NCI-H524 (cell line): ENCODE measurements around the gene C2orf69.

ENCODE experiments used
- DNase-seq, 2 experiments: peaks; one replicate each; lab custom pipeline; 2025; lab: John Stamatoyannopoulos, UW

The C2orf69 gene

DNA sequence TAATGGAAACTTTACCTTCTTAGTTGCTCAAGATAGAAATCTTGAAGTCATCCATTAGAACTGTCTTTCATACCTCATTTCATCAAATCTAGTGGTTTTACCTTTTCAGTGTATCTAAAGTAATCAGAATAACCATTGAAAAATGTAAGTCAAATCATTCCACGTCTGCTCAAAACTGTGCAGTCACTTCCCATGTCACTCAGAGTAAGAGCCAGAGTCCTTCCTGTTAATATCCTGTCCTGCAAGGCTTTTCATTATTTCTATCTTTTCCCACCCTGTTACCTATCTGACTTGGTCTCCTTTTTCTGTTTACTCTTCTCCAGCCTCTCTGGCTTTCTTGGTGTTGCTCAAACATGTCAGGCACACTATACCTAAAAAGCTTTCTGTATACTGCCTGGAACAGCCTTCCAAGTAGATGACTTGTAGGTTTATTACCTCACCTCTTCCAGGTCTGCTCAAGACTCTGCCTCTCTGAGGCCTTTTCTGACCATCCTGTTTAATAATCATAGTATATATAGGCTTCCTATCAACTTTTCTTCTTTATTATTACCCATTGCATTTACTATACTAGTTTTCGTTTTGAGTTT lies 3.4 kb downstream of the C2orf69 start:
- no peak for DNase-seq

DNA sequence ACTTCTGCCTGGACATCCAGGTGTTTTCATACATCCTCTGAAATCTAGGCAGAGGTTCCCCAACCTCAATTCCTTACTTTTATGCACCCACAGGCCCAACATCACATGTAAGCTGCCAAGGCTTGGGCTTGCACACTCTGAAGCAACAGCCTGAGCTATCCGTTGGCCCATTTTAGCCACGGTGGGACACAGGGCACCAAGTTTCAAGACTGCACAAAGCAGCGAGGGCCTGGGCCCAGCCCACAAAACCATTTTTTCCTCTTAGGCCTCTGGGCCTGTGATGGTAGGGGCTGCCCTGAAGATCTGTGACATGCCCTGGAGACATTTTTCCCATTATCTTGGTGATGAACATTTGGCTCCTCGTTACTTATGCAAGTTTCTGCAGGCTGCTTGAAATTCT lies 5.9 kb downstream of the C2orf69 start:
- DNase-seq, result no peak

DNA sequence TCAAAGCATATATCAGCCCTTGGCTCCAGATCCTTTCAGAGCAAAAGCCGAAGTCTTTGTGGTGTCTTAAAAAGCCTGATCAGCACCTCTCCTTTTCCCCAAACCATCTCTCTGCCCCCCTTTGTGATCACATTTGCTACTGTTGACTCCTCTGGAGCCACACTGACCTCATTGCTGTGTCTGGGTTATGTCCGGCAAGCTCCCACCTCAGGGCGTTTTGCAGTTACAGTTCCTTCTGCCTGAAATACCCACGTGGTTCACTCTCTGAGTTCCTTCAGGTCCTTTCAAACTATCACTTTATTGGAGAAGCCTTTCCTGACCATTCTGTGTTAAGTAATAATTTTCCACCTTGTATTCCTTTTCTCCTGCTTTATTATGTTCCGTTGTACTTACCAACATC lies 11.8 kb downstream of the C2orf69 start:
- DNase-seq, result no peak

DNA sequence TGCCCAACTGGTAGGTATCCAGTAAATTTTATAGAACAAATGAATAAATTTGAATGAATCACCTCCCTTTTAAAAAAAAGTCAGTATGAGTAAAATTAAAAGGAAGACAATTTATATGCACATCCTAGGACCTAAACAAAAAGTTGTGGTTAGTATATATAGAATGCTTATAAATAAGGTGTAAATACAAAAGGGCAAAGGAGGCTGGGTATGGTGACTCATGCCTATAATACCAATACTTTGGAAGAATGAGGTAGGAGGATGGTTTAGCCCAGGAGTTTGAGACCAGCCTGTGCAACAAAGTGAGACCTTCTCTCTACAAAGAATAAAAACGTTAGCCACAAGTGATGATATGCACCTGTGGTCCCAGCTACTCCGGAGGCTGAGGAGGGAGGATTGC lies 12.8 kb downstream of the C2orf69 start:
- DNase-seq, result no peak

DNA sequence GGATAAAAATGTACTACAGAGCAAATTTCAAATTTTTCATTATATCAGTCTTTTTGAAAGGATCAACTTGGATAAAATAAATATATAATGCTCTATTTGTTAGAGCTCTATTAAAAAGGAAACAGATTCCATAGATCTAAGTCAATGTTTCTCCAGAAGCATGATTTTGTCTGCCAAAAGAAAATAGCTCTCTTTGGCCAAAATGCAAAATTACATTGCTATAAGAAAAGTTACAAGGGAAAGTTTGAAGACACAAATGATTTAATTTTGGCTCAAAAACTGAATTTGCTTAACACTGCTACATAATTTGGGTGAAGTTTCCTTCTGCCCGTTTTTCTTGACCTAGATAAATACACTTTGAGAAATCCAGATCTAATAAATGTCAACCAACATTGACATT lies 15.7 kb downstream of the C2orf69 start:
- DNase-seq, result no peak

DNA sequence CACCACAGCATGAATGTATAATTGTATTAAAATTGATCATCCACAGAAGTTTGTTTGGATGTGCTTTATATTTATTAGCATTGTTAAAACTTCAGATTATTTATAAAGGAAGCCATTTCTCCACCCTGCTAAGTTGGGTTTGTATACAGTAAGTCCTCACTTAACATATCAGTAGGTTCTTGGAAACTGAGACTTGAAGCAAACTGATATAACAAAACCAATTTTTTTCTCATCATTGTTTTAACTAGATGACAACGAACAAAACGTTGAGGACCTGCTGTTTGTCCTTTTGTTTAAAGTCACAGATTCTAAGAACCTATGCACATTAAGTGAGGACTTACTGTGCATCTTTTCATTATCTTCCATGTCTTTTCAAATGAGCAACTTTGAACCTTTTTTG lies 17.1 kb downstream of the C2orf69 start:
- no peak for DNase-seq

DNA sequence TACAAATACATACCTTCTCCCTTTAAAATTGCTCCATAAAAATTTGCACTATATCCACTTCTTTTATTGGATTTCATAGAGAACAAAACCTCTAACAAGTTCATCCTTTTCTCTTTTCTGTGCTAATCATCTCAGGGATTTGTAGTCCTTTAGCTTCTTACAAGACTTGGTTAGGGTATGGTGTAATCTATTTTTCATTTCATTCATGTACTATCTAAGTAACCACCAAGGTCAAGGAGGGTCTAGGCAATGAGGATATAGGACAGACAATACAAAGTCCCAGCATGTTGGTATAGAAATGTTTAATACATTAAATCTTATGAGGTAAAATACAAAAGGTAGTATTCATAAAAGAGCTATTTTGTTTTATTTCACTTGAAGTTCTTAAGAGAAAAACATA lies 17.5 kb downstream of the C2orf69 start:
- DNase-seq, result no peak

DNA sequence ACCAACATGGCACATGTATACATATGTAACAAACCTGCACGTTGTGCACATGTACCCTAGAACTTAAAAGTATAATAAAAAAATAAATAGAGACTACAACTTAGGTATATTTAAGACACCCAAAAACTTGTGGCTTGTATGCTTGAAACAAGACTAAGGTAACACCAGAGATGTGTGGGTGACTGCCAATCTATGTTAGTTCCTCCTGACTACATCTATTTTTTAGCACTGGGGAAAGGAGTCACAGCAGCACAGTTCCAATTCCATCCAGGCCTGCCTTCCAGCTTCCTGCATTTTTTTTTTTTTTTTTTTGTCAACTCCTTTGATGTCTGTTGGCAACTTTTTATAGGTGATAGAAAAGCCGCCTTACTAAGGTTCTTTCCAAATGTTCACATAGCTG lies 18.2 kb downstream of the C2orf69 start:
- DNase-seq, result no peak

DNA sequence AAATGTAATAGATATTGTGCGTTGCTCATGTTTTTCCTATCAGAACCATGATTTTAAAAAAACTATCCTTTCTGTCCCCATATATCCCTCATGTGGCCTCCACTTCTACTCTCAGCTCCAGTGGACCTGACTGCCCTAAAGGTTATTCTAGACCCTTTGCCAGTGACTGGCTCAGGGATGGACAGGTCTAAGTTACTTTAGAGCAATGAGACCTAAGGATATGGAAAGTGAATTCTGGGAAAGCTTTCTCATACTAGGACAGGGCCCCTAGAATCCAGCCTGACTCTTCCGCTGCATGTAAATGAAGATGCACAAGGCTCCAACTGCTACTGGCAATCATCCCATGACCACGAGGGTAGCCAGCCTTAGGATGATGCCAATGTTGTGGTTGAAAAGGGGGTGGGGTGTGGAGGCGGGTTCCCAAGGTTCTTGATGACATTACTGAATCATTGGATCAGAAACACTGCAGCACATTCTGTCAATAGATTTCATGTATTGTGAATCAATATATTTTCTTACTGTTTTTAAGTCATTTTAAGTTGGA lies 21.3 kb downstream of the C2orf69 start:
- no peak for DNase-seq

DNA sequence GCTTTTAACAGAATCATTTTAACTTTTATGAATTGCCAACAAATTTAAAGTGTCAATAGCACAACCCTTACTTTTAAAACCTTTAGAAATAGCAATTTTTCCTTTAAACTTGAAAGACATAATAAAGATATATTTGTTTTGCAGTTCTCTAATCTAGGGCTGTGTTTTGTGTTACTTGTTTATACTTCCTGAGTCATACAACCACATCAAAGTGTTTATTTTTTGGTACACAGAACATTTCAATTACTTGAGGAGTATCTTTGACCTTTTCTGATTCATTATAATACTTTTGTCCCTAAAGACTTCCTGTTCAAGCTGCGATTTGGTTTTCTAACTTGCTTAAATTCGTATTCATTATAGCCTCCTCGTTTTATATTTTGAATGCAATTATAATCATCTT lies 22.4 kb downstream of the C2orf69 start:
- no peak for DNase-seq

DNA sequence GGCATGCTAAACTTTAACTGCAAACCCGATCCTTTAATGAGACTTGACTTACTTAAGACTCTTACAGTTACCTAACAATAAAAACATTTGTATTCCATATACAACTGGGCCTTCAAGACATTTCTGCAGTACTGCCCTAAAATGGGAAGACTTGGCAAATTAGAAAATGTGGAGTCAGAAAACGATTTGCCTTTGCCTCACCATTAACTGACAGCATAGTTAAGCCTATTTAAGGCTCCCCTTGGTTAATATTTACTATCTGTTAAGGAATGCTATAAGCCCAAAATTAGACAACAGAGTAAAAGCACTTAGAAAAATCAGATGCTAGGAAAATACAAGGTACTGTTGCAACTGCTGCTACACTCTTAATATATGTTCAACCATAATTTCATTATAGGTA lies 25.5 kb downstream of the C2orf69 start:
- DNase-seq, result no peak

DNA sequence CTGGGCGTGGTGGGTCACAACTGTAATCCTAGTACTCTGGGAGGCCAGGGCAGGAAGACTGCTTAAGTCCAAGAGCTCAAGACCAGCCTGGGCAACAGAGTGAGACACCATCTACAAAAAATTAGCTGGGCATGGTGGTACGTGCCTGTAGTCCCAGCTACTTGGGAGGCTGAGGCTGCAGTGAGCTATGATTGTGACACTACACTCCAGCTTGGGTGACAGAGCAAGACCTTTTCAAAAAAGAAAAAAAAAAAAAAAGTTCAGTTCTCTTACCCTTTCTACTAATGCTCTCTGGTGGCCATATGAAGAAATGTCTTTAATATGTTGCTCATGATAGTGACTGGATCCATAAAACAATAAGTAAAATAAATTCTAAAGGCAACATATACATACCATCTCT lies 29.3 kb downstream of the C2orf69 start:
- DNase-seq, result peak in 1 of 2 experiments; percentile 24

DNA sequence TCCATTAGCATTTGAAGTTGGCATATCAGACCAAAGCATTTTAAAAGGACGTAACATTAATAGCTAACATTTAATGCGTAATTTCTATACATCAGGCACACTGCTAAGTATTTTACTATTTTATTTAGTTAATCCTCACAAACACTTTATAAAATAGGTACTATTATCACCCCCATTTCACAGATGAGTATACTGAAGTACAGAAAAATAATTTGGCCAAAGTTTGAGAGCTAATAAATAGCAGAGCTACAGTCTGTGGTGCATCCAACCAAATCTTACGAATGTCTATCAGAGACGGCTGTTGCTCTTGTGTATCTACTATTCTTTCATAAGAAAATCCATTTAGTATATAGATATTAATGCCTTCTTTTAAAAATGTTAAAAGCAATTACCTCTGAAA lies 32.3 kb downstream of the C2orf69 start:
- no peak for DNase-seq

DNA sequence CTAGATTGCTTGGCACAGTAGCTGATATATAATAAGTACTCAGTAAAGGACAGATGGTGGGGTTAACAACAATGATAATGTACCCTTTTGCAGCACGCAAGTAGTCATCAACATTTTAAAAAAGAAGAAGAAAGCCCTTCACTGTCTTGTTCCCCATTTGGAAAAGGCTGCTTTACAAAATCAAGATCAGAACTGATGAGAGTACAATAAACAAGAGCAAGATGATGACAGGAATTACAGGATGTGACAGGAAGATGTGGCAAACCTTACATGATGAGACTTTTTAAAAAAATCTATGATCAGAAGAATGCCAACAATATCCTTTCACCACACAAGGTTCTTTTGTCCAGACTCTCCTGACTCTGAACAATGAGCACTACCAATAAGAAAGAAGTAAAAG lies 35.1 kb downstream of the C2orf69 start:
- no peak for DNase-seq

DNA sequence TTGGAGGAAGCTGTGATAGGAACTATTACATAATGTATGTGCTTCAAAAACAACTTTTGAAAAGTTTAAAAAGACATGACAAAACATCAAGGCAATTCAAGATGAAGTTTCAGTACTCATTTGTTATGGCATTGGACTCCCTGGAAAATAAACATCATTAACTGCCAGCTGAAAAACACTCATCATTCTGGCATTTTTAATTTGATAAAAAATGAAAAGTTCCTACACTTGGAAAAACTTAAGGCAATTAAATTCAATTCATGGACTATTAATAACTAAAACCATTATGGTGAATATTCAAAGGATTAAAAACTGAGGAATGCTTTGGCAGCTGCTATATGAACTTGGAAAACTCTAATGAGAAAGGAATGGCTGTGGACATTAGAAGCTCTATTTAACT lies 35.7 kb downstream of the C2orf69 start:
- DNase-seq, result no peak

DNA sequence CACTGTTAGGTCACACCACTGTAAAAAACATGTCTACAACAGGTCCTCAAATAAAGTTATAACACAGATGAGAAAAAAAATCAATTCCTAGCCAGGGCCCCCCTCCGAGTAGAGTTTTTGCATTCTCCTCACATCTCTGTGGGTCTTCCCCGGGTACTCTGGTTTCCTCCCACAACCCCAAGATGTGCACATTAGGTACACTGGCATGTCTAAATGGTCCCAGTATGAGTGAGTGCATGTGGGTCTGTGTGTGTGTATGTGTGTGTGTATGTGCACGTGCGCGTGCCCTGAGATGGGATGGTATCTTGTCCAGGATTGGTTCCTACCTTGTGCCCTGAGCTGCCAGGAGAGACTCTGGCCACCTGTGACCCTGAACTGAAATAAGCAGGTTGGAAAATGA lies 39.3 kb downstream of the C2orf69 start:
- DNase-seq, result no peak

DNA sequence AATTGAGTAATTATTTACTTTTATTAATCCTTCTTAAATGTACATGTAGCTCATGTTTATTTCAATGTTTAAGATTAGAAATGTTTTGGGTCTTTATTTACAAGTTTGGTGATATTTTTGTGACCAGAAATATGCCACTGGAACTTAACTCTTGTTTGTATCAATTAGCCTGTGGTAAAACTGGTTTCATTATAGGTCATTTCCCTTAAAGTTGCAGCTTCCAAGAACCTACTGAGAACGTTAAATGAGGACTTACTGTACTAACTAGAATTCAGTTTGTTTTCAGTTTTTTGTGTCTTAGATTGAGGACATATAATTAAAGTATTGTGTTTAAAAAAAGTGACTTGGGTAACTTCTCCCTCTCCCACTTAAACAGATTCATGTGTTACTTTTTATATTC lies 39.9 kb downstream of the C2orf69 start:
- DNase-seq, result no peak

DNA sequence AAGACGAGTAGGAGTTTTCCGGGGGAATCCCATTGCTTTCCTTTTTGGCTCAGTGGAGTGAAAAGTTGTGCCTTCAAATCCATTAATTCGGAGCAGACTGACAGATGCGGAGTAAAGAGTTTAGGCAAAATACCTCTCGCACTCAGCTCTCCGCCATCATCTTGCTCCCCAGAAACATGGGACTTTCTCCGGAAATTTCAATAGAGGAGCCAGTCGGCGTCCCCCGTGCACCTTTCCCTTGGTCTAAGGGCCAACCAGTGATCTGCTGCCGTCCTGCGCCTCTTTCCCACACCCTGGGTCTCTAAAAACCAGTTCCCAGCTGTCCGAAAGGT lies 43.9 kb downstream of the C2orf69 start:
- DNase-seq, result peak; percentile 50 to 69

DNA sequence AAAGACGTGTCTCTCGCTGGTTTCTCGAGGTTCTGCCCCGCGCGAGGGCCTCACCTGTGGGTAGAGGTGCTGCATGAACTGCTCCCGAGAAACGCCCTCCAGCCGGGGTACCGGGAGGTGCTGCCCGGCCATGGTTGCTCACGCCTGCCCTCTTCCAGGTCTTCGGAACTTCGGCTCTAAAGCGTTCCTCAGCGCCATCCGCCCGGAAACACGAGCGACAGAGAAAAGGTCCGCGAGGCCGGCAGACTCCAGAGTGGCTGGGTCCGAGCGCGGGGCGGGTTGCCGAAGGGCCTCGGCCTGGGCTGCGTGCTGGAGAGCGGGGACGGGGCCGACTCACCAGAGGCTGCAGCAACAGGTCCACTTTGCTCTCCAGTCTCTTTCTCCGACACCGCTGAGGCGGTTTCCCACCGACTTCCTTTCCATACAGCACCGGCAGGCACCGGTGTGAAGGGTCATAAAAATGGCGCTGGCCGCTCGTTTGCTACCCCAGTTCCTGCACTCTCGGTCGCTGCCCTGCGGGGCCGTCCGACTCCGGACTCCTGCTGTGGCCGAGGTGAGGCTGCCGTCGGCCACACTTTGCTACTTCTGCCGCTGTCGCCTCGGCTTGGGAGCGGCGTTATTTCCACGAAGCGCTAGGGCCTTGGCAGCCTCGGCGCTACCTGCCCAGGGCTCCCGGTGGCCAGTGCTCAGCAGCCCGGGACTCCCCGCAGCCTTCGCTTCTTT lies 44.4 kb downstream of the C2orf69 start, which contains the start of the genes MAIP1 and TYW5:
TSS of gene MAIP1 (plus strand) at position 244 of the 723 bp plus-strand sequence. CDS start at position 461, 217 bp downstream.
TSS of gene TYW5 (minus strand) at position 153 of the 723 bp plus-strand sequence. CDS start at position 132, 21 bp downstream.
- peak; percentile 81 to 84 for DNase-seq

DNA sequence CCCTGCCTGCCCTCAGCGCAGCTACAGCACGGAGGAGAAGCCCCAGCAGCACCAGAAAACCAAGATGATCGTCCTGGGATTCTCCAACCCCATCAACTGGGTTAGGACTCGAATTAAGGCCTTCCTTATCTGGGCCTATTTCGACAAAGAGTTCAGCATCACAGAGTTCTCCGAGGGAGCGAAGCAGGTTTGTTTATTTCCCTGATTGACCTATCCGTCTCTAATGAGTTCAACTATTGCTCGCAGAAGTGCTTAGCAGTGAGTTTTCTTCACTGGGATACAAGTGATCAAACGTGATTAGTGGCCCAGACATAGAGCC lies 44.9 kb downstream of the C2orf69 start:
- DNase-seq, result no peak

DNA sequence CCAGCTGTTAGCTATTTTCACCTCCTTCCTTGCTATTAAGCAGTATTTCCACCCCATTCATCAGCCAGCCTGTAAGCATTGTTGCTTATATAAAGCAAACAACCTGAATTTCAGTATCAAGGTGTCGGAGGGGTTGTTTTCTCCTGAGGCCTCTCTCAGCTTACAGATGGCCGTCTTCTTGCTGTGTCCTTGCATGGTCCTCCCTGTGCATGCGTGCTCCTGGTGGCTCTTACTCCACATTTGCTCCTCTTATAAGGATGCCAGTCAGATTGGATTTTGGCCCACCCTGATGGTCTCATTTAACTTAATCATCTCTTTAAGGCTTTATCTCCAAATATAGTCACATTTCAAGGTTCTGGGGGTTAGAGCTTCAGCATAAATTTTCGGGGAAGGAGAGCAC lies 46.9 kb downstream of the C2orf69 start:
- DNase-seq, result no peak

DNA sequence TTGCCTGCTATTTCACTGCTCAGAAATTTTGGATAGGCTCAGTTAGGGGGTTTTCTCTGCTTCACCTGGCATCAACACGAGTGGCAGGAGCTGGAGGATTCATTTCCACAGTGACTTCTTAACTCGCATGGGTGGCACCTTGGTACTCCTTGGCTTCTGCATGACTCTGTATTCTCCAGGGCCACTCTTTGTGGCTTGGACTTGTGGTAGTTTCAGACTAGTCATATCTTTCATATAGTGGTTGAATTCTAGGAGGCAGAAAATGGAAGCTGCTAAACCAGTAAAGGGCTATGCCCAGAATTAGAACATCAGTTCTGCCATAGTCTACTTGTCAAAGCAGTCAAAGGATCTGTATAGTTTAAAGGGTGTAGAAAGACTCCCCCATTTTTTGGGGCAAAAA lies 51.1 kb downstream of the C2orf69 start:
- DNase-seq, result no peak

DNA sequence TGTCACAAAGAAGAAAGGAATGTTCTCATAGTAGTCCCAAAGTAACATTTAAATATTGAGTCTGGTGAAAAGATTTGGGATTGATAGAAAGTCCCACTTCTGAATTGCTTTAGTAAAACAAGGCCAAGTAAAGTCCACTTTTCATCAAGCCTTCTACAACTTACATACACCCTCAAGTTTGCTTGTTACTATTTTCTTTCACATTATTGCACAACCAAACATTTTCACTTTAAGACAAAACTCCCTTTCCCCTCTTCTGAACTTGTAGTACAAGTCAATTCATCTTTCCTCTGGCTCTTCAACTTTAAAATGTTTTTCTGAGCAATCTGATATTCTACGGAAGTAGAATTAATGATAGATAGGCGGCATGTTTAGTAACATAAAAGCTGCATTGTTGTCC lies 55.3 kb downstream of the C2orf69 start:
- DNase-seq, result no peak

DNA sequence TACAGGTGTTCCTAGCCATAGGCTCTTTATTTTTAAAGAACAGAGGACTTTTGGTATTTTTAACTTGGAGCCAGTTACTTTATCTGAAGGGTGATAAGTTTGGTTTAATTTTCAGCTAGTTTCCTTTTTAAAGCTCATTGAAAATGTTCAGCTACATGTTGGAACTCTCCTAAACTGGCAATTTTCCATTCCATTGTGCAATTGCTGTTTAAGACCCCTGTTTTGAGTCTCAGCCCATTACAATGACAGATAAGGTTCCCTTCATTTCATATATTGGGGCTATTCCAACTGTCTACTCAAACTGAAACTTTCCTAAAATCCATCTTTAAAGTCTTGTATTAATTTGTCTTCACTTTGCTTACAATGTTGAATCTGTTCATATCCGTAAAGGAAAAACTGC lies 55.9 kb downstream of the C2orf69 start:
- DNase-seq, result no peak
